H9 (cell line): ENCODE measurements around the gene PLP2. TPM values are rescaled to one million over a fixed set of nuclear protein-coding genes. Genes with fewer than 3 reads are reported as not detected.
A peak's percentile ranks its signal among the peaks of the same experiment; 100 is the strongest.

Experiments used
- DNase-seq: peaks from one replicate; pipeline ENCODE4 v3.0.0-alpha.2; 2017
- H2AFZ ChIP-seq: one replicate; pipeline ENCODE4 v1.6.1; 2013; ENCODE audit warnings: mild to moderate bottlenecking, low read length, control low read depth, moderate library complexity
- H2AK5ac ChIP-seq: 2 replicates; pipeline ENCODE4 v1.6.1; 2013; ENCODE audit warnings: low read length, control low read depth, mixed read lengths; ENCODE audit not compliant: insufficient read length
- H2BK120ac ChIP-seq: one replicate; pipeline ENCODE4 v1.6.1; 2013; ENCODE audit warnings: low read depth, mild to moderate bottlenecking, low read length, control low read depth, inconsistent platforms; ENCODE audit not compliant: poor library complexity, severe bottlenecking
- H2BK12ac ChIP-seq: 2 replicates; pipeline ENCODE4 v1.6.1; 2013; ENCODE audit warnings: low read length, control low read depth, mixed read lengths, low read depth; ENCODE audit not compliant: insufficient read length
- H2BK15ac ChIP-seq: 2 replicates; pipeline ENCODE4 v1.6.1; 2013; ENCODE audit warnings: low read depth, low read length, control low read depth
- H2BK20ac ChIP-seq: one replicate; pipeline ENCODE4 v1.6.1; 2013; ENCODE audit warnings: low read depth, mild to moderate bottlenecking, low read length, control low read depth, inconsistent platforms; ENCODE audit not compliant: poor library complexity, severe bottlenecking
- H2BK5ac ChIP-seq: 2 replicates; pipeline ENCODE4 v1.6.1; 2013; ENCODE audit warnings: low read length, control low read depth, mixed read lengths; ENCODE audit not compliant: insufficient read length
- H3K14ac ChIP-seq: 2 replicates; pipeline ENCODE4 v1.6.1; 2013; ENCODE audit warnings: low read length, control low read depth; ENCODE audit not compliant: insufficient read depth
- H3K18ac ChIP-seq: 2 replicates; pipeline ENCODE4 v1.6.1; 2013; ENCODE audit warnings: low read depth, mild to moderate bottlenecking, mixed read lengths, low read length, control low read depth; ENCODE audit not compliant: insufficient read length
- H3K23ac ChIP-seq: 2 replicates; pipeline ENCODE4 v1.6.1; 2013; ENCODE audit warnings: low read length, control low read depth, mixed read lengths, low read depth; ENCODE audit not compliant: insufficient read length
- H3K23me2 ChIP-seq: 2 replicates; pipeline ENCODE4 v1.6.1; 2013; ENCODE audit warnings: low read depth, mild to moderate bottlenecking, mixed read lengths, low read length, control low read depth; ENCODE audit not compliant: insufficient read length, poor library complexity, severe bottlenecking
- H3K27ac ChIP-seq: 2 replicates; pipeline ENCODE4 v1.5.1; 2013; ENCODE audit warnings: low read length, control low read depth, mixed read lengths, low read depth; ENCODE audit not compliant: insufficient read length
- H3K27me3 ChIP-seq: 2 replicates; pipeline ENCODE4 v1.6.1; 2013; ENCODE audit warnings: low read length, control low read depth, inconsistent platforms; ENCODE audit not compliant: insufficient read depth
- H3K4ac ChIP-seq: 2 replicates; pipeline ENCODE4 v1.6.1; 2013; ENCODE audit warnings: low read depth, mild to moderate bottlenecking, control low read depth, inconsistent platforms, low read length, moderate library complexity
- H3K4me1 ChIP-seq: 2 replicates; pipeline ENCODE4 v1.6.1; 2013; ENCODE audit warnings: low read length, control low read depth, inconsistent platforms; ENCODE audit not compliant: insufficient read depth
- H3K4me2 ChIP-seq: 2 replicates; pipeline ENCODE4 v1.6.1; 2013; ENCODE audit warnings: low read length, control low read depth, mixed read lengths; ENCODE audit not compliant: insufficient read length, insufficient read depth
- H3K56ac ChIP-seq: 2 replicates; pipeline ENCODE4 v1.6.1; 2013; ENCODE audit warnings: low read depth, mild to moderate bottlenecking, mixed read lengths, low read length, control low read depth; ENCODE audit not compliant: insufficient read length
- H3K79me1 ChIP-seq: 2 replicates; pipeline ENCODE4 v1.6.1; 2013; ENCODE audit warnings: low read depth, mild to moderate bottlenecking, moderate library complexity, low read length, control low read depth, inconsistent platforms; ENCODE audit not compliant: insufficient read depth, poor library complexity, severe bottlenecking
- H3K79me2 ChIP-seq: 2 replicates; pipeline ENCODE4 v1.6.1; 2013; ENCODE audit warnings: low read length, control low read depth, inconsistent platforms; ENCODE audit not compliant: insufficient read depth
- H3K9ac ChIP-seq: 2 replicates; pipeline ENCODE4 v1.6.1; 2013; ENCODE audit warnings: low read length, control low read depth, mixed read lengths; ENCODE audit not compliant: insufficient read length; ENCODE audit errors: extremely low read depth
- H3K9me3 ChIP-seq: one replicate; pipeline ENCODE4 v1.6.1; 2013; ENCODE audit warnings: low read depth, low read length, inconsistent platforms; ENCODE audit not compliant: control insufficient read depth
- H3T11ph ChIP-seq: one replicate; pipeline ENCODE4 v1.6.1; 2013; ENCODE audit warnings: mild to moderate bottlenecking, low read length, control low read depth, inconsistent platforms
- H4K20me1 ChIP-seq: one replicate; pipeline ENCODE4 v1.6.1; 2013; ENCODE audit not compliant: control insufficient read depth, insufficient read length, insufficient read depth
- H4K5ac ChIP-seq: 2 replicates; pipeline ENCODE4 v1.6.1; 2013; ENCODE audit warnings: low read depth, mild to moderate bottlenecking, mixed read lengths, low read length, control low read depth; ENCODE audit not compliant: insufficient read length
- H4K8ac ChIP-seq: replicated peaks from 2 replicates; pipeline ENCODE4 v1.6.1; 2013; ENCODE audit warnings: low read length, control low read depth, mixed read lengths, low read depth; ENCODE audit not compliant: insufficient read length
- H4K91ac ChIP-seq: 2 replicates; pipeline ENCODE4 v1.6.1; 2013; ENCODE audit warnings: low read depth, mild to moderate bottlenecking, moderate library complexity, mixed read lengths, low read length, control low read depth; ENCODE audit not compliant: insufficient read length
- H3K27ac Mint-ChIP-seq, 3 experiments: 2 replicates in 2 of 3; 3 replicates in 1 of 3; pipeline ENCODE4 v1.8.0; 2020 to 2021; ENCODE audit warnings: mixed read lengths in 3 of 3, mild to moderate bottlenecking in 1 of 3, moderate library complexity in 1 of 3
- H3K27me3 Mint-ChIP-seq: 2 replicates; pipeline ENCODE4 v1.8.0; 2021; ENCODE audit warnings: low read depth, mild to moderate bottlenecking, moderate library complexity, mixed read lengths
- H3K36me3 Mint-ChIP-seq, 3 experiments: 2 replicates in 2 of 3; 3 replicates in 1 of 3; pipeline ENCODE4 v1.8.0; 2020 to 2021; ENCODE audit warnings: low read depth in 3 of 3, mixed read lengths in 3 of 3; ENCODE audit not compliant: insufficient read depth in 1 of 3
- H3K4me1 Mint-ChIP-seq, 2 experiments: 2 replicates each; pipeline ENCODE4 v1.8.0; 2020; ENCODE audit warnings: mixed read lengths in 2 of 2
- H3K4me3 Mint-ChIP-seq, 2 experiments: 2 replicates in 1 of 2; 3 replicates in 1 of 2; pipeline ENCODE4 v1.8.0; 2020 to 2021; ENCODE audit warnings: mild to moderate bottlenecking in 2 of 2, mixed read lengths in 2 of 2, moderate library complexity in 1 of 2
- H3K9me3 Mint-ChIP-seq, 2 experiments: 2 replicates in 1 of 2; 3 replicates in 1 of 2; pipeline ENCODE4 v1.8.0; 2020; ENCODE audit warnings: mild to moderate bottlenecking in 2 of 2, mixed read lengths in 2 of 2, moderate library complexity in 1 of 2
- WGBS: extraction: QIAGEN DNeasy Blood & Tissue Kit; methylation state at CpG from one replicate; pipeline ENCODE4 v1.1.7; 2013; ENCODE audit warnings: missing lambda C conversion rate, low lambda C conversion rate, mixed read lengths; ENCODE audit not compliant: insufficient read length; ENCODE audit errors: extremely low coverage; 5-methylcytosine and 5-hydroxymethylcytosine counted together
- total RNA-seq: library from RNA; stranded (reverse); gene quantifications from 2 replicates; pipeline ENCODE4 v1.2.1, GENCODE V29; 2021
- TF ChIP-seq, protein P1 (sequence below): fragments of 200-600 bp; sonication (generic); conservative IDR thresholded peaks from 3 replicates; pipeline ENCODE4 v1.8.0; 2021; ENCODE audit warnings: antibody characterized with exemption, mild to moderate bottlenecking

PLP2 gene
- total RNA-seq, 1 experiment from 2014 or later = 11.7 TPM

DNA sequence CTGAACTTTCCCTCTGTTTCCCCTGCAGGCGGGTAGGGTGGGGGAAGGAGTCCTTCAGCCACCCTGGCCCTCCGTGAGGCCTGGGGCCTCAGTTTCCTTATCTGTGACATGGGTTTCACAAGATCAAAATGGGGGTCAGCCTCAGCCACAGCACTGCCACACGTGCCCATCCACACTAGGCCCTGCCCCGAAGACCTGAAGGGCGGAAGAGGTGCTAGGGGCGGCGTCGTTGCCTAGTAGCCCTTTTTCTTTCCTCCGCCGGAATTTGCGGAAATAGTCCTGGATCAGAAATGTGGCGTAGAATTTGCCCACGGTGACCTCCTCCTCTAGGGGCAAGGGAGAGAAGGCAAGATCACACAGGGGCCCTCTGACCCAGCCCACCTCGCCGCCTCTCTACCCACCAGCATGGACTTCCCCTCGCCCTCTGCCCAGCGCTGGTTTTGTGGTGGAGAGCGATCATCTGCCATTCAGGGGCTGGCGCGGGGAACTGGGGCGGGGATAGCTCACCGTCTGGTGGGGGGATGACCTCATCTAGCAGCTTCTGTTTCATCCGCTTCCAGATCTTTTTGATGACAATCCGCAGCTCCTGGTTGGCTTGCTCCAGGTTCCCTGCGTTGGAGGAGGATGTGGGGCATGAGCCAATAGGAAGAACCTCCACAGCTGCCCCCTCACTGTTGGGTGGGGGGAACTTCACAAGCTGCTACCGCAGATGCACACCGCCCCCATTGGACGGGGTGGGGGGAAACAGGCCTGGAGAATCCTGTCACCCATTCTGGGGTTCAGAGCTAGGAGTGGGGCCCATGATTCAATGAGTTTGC lies 37.9 kb downstream of the PLP2 start:
- Mint-ChIP-seq H3K27ac (no peak overlapping the region; a peak in 1 of 7 replicates), H3K4me3 (no peak overlapping the region), H3K36me3 (peaks cover 0 to 7% (median 4%) of the 10 kb centered on the region in 3 experiments; a peak in 2 of 7 replicates), H3K9me3 (peaks cover 64 to 85% of the 10 kb centered on the region in 2 experiments), H3K4me1 (peaks cover 0 to 13% of the 10 kb centered on the region in 2 experiments; a peak in 2 of 4 replicates), H3K27me3 (peaks cover 10% of the 10 kb centered on the region)
- Histone ChIP-seq H4K8ac (no peak overlapping the region), H3K56ac (no peak overlapping the region), H3K9me3 (peaks cover 41% of the 10 kb centered on the region), H4K5ac (no peak overlapping the region), H2BK20ac (no peak overlapping the region), H3K23me2 (no peaks in the 10 kb centered on the region), H3K9ac (no peak overlapping the region), H3K23ac (no peak overlapping the region), H3K18ac (no peak overlapping the region), H3K4ac (no peak overlapping the region), H3K4me2 (no peak overlapping the region), H3K4me1 (no peaks in the 10 kb centered on the region), H2AFZ (no peak overlapping the region), H3K27ac (no peak overlapping the region), H3K27me3 (no peaks in the 10 kb centered on the region), H2BK120ac (no peak overlapping the region), H4K91ac (no peak overlapping the region), H2BK15ac (no peak overlapping the region), H2AK5ac (no peak overlapping the region), H2BK12ac (no peak overlapping the region), H2BK5ac (no peak overlapping the region), H3K79me2 (no peaks in the 10 kb centered on the region), H3K14ac (no peak overlapping the region), H3K79me1 (no peaks in the 10 kb centered on the region), H3T11ph (no peak overlapping the region), H4K20me1 (no peaks in the 10 kb centered on the region)
- DNase-seq = peak; percentile 73
- no CpG with 5 or more reads among the region's 28 CpGs for WGBS
- TF ChIP-seq, protein P1, sequence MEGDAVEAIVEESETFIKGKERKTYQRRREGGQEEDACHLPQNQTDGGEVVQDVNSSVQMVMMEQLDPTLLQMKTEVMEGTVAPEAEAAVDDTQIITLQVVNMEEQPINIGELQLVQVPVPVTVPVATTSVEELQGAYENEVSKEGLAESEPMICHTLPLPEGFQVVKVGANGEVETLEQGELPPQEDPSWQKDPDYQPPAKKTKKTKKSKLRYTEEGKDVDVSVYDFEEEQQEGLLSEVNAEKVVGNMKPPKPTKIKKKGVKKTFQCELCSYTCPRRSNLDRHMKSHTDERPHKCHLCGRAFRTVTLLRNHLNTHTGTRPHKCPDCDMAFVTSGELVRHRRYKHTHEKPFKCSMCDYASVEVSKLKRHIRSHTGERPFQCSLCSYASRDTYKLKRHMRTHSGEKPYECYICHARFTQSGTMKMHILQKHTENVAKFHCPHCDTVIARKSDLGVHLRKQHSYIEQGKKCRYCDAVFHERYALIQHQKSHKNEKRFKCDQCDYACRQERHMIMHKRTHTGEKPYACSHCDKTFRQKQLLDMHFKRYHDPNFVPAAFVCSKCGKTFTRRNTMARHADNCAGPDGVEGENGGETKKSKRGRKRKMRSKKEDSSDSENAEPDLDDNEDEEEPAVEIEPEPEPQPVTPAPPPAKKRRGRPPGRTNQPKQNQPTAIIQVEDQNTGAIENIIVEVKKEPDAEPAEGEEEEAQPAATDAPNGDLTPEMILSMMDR = 0 out of 3 replicates have a peak, but pooled peaks have one; percentile 17
